Posterior vena cava (tissue), 2 donors: Measurements from ENCODE around the gene PPP1R7. TPM values are rescaled to one million over a fixed set of nuclear protein-coding genes. Genes with fewer than 3 reads are reported as not detected.
"Not testable (repeated sequence)": the region's sequence is repeated elsewhere in the genome, so short reads cannot be mapped to it uniquely, and the experiment has no call there.

Experiments
- DNase-seq: peaks from one replicate; pipeline ENCODE4 v3.0.0-alpha.2; 2020; ENCODE audit warnings: low spot score
- intact Hi-C, 2 donors: fragments of 100-400 bp; cut with DNase I; formaldehyde crosslinking; loops; one replicate each; pipeline versions ENCODE4 v1.14.1 to v1.14.2; 2022 to 2023
- long read RNA-seq, 2 donors: library from polyadenylated mRNA; unstranded; transcript quantifications; one replicate each; pipeline ENCODE4 v2.0.0, GENCODE V29; 2020 to 2021
- total RNA-seq, 2 donors: library from RNA; stranded (reverse); fragmentation: NEBNext Ultra II Directional; extraction: Animal tissue kit (Norgen Biotek cat#: 25700); gene quantifications; one replicate each; pipeline ENCODE4 v1.2.1, GENCODE V29; 2021
- donor health status: DM: yes; HTN: yes; CAD: no.
- donor health status: DM: yes; HTN: yes; CAD: no.

The PPP1R7 gene
- 10 to 100 TPM; 49.3 to 53.0 TPM for total RNA-seq
- long read RNA-seq, donor 1, transcript PPP1R7-201 (10 exons, 2,386 nt): major isoform, 9 of 18 reads
- long read RNA-seq, donor 1, partial matches to known transcripts: 2 of 18 reads
- long read RNA-seq, donor 1, other reads (novel, unspliced or antisense): 2 of 18 reads
- long read RNA-seq, donor 2, transcript PPP1R7-201 (10 exons, 2,386 nt): major isoform, 79 of 123 reads
- long read RNA-seq, donor 2, transcript PPP1R7-202 (9 exons, 1,954 nt): minor isoform, 9 of 123 reads
- long read RNA-seq, donor 2, transcript PPP1R7-206 (9 exons, 965 nt): minor isoform, 7 of 123 reads
- long read RNA-seq, donor 2, partial matches to known transcripts: 14 of 123 reads
- long read RNA-seq, donor 2, other reads (novel, unspliced or antisense): 8 of 123 reads

GRCh38 chr2:241149925-241150659, at the start of gene PPP1R7:
Gene PPP1R7 (plus strand): TSS chr2:241150467. CDS start chr2:241150496, 29 bp downstream.
- intact Hi-C loops: no loop called here
- DNase-seq: peak; percentile 99

- intact Hi-C loops: no loop called here
- DNase-seq: peak; percentile 96
Measured at GRCh38 chr2:241102239-241102803, 47.9 kb upstream of the PPP1R7 start, which contains the start of gene MTERF4. Gene MTERF4 (minus strand): TSS chr2:241102287. CDS start chr2:241102273, 14 bp downstream.

GRCh38 chr2:241103176-241103595, 47.1 kb upstream of the PPP1R7 start:
- DNase-seq: no peak
- intact Hi-C loops: no loop called here

- intact Hi-C loops: loop anchor here in 1 of 2 donors (5.0 kb wide), 1 partner anchor 92 kb away; no protein-coding TSS in a partner anchor
- DNase-seq: not testable (repeated sequence)
Measured at GRCh38 chr2:241104611-241105010, 45.7 kb upstream of the PPP1R7 start.

- intact Hi-C loops: loop anchor here in 1 of 2 donors (5.0 kb wide), 1 partner anchor 93 kb away; no protein-coding TSS in a partner anchor
- no peak for DNase-seq
Measured at GRCh38 chr2:241105641-241106040, 44.6 kb upstream of the PPP1R7 start.

- DNase-seq: no peak
- intact Hi-C loops: loop anchor here in 1 of 2 donors (5.0 kb wide), 1 partner anchor 95 kb away; no protein-coding TSS in a partner anchor
Measured at GRCh38 chr2:241107031-241107783, 43.1 kb upstream of the PPP1R7 start.

- intact Hi-C loops: loop anchor here in 1 of 2 donors (5.0 kb wide), 1 partner anchor 96 kb away; no protein-coding TSS in a partner anchor
- DNase-seq: no peak
Measured at GRCh38 chr2:241108271-241109209, 41.7 kb upstream of the PPP1R7 start.

- intact Hi-C loops: loop anchor here in 1 of 2 donors (5.0 kb wide), 1 partner anchor 97 kb away; no protein-coding TSS in a partner anchor
- DNase-seq: no peak
Measured at GRCh38 chr2:241109210-241110088, 40.8 kb upstream of the PPP1R7 start.

- DNase-seq: no peak
- intact Hi-C loops: no loop called here
Measured at GRCh38 chr2:241110089-241110606, 40.1 kb upstream of the PPP1R7 start.

- no peak for DNase-seq
Measured at GRCh38 chr2:241110607-241111439, 39.4 kb upstream of the PPP1R7 start.

GRCh38 chr2:241111440-241111805, 38.8 kb upstream of the PPP1R7 start:
- intact Hi-C loops: no loop called here
- DNase-seq: no peak

More at GRCh38 chr2:241110607-241111439, 39.4 kb upstream of the PPP1R7 start:
- intact Hi-C loops: no loop called here

- no peak for DNase-seq
- intact Hi-C loops: no loop called here
Measured at GRCh38 chr2:241112046-241112445, 38.2 kb upstream of the PPP1R7 start.

GRCh38 chr2:241112592-241112991, 37.7 kb upstream of the PPP1R7 start:
- no peak for DNase-seq
- intact Hi-C loops: no loop called here

- intact Hi-C loops: no loop called here
- no peak for DNase-seq
Measured at GRCh38 chr2:241114836-241115235, 35.4 kb upstream of the PPP1R7 start.

GRCh38 chr2:241115361-241115760, 34.9 kb upstream of the PPP1R7 start:
- DNase-seq: no peak
- intact Hi-C loops: no loop called here
